ENCODE results near the gene RNF10.
"Not testable (repeated sequence)": the region's sequence is repeated elsewhere in the genome, so short reads cannot be mapped to it uniquely, and the experiment has no call there.

GRCh38 chr12:120617767-120618166, 83.6 kb downstream of the RNF10 start:
- TF ChIP-seq POLR2A (IDR thresholded peaks at IDR 0.05; ENCODE audit: low read length); GATA1 (IDR thresholded peaks at IDR 0.05; ENCODE audit: low read depth, low read length): not testable (repeated sequence)
